ENCODE results near the gene CTTNBP2.

Gene CTTNBP2

GRCh38 chr7:117824592-117824991 lies 48.6 kb downstream of the CTTNBP2 start:
- DNase-seq: no peak

GRCh38 chr7:117819558-117819957 lies 53.7 kb downstream of the CTTNBP2 start:
- DNase-seq: no peak

DNA sequence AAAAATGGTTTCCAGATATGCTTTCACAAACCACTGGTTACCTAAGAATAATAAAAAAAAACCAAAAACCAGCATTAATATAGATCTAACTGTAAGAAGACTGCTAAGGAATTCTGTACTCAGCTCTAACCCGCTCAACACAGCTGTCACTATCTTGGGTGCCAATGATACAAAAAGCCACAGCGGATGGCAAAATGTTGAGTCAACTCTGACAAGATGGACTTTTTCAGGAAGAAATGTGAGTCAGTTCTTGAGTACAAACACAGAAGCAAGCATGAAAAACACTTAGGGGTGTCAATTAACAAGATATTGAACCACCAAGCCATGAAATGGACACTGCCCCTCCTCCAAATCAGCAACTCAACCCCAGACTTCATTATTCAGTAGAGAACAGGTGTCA lies 55.0 kb downstream of the CTTNBP2 start:
- no peak for DNase-seq

- DNase-seq: no peak
These were observed 56.5 kb downstream of the CTTNBP2 start for GRCh38 chr7:117816727-117817126.

GRCh38 chr7:117811696-117812095 lies 61.5 kb downstream of the CTTNBP2 start:
- DNase-seq: no peak

GRCh38 chr7:117810642-117811512 lies 62.4 kb downstream of the CTTNBP2 start:
- peak; percentile 33 for DNase-seq

- no peak for DNase-seq
These were observed 63.3 kb downstream of the CTTNBP2 start for GRCh38 chr7:117809958-117810357.

GRCh38 chr7:117808910-117809705 lies 64.1 kb downstream of the CTTNBP2 start:
- DNase-seq: no peak

DNA sequence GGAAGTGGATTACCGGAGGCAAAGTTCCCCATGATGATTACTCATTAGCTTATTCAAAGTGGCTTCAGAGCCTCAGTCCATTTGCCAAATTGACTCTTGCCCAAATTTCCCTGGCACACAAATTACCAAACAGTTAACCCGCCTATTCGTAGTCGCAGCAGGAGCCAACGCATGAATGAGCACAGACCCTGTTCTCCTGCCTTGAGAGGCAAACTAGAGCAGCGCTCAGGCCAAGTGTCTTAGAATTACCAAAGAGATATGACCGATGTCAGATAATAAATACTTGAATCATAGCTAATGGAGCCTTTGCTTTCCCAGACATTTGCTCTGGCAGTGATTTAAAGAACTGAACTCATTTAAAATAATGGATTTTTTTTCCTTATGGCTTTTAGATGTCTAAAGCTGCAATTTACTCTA lies 64.9 kb downstream of the CTTNBP2 start:
- no peak for DNase-seq

DNA sequence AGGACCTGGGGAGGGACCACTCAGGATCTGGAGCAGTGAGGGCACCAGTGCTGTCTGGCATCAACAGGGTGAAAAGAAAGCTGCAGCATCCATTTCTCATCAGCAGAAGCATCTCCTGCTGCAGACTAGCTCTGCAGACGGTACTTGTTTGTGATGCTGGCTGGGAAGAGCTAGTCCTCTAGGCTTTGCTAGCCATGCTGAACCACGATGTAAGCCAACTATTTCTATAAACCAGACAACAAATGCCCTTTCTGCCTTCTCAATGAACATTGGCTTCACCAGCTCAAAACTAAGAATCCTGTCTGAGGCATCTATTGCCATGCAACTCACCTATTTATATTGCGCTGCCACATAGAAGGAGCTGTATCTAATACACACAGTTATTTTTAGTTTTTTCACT lies 65.6 kb downstream of the CTTNBP2 start:
- DNase-seq: no peak

- no peak for DNase-seq
These were observed 67.2 kb downstream of the CTTNBP2 start for GRCh38 chr7:117806011-117806410.

DNA sequence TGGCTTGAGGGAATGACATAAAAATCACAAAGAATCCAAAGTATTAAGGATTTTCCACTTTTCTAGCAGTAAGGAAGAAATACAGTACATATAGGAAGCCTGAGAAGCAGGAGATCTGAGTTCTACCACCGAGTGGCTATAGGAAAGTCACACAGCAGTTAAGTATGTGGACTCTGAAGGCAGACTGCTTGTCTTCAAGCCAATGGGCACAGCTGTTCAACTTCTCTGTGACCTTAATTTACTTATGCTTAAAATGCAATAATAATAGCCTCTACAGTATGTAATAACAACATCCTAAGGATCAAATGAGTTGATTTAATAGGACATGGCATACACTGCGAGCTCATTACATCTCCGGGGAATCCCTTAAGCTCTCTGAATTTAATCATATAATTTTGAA lies 68.0 kb downstream of the CTTNBP2 start:
- no peak for DNase-seq

DNA sequence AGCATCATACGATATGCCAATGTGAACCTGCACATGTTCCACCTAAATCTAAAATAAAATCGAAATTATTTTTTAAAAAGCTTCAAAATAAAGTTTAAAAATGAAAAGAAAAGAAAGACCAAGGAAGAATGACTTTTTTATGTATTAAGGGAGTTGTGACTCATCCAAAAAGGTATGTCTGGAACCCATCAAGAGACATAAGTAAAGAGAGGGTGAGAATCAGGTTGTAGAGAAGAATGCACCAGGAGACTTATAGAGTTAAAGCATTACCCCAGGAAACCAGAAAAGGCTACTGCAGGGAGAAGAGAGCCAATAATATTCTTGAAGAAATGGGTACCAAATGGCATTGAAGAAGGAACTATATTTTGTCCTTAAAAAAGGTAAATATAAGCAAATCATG lies 69.8 kb downstream of the CTTNBP2 start:
- DNase-seq: no peak

GRCh38 chr7:117802660-117803059 lies 70.6 kb downstream of the CTTNBP2 start:
- DNase-seq: no peak

DNA sequence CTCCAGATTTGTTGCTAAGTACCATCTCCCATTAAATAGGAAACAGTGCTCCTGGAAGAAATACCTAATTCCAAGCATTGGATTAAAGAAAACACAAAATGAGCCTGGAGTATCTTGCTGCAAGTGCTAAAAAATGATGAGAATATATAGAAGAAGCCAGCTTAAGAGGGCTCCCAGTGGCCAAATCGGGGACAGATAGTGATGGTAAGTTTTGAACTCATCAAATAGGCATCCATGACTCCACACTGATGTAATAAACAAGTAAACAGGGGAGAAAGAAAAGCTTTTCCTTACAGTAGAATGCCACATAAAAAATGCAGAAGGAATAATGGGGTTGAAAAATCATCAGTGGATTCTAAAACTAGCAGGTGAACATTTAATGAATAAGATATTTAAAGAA lies 72.4 kb downstream of the CTTNBP2 start:
- DNase-seq: no peak

GRCh38 chr7:117800406-117800805 lies 72.8 kb downstream of the CTTNBP2 start:
- DNase-seq: no peak

DNA sequence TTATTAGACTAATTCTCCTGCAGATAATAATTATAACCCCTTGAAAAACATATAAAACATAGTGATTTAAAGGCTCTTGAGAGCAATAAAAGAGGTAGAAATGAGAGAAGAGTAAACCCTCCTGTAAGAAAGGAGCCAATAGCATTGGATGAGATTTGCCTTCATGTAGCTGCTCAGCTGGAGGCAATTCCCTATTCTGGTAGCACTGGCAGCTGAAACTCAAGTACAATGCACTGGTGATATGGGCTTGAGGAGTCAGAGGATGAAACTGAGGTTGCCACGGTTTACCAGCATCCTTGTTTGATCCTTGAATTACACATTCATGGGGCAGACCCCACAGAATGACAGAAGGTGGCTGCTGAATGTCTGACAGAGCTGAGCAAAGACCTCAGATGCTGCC lies 76.4 kb downstream of the CTTNBP2 start:
- DNase-seq: no peak

- DNase-seq: no peak
These were observed 79.3 kb downstream of the CTTNBP2 start for GRCh38 chr7:117793976-117794375.

GRCh38 chr7:117793521-117793920 lies 79.7 kb downstream of the CTTNBP2 start:
- DNase-seq: no peak

DNA sequence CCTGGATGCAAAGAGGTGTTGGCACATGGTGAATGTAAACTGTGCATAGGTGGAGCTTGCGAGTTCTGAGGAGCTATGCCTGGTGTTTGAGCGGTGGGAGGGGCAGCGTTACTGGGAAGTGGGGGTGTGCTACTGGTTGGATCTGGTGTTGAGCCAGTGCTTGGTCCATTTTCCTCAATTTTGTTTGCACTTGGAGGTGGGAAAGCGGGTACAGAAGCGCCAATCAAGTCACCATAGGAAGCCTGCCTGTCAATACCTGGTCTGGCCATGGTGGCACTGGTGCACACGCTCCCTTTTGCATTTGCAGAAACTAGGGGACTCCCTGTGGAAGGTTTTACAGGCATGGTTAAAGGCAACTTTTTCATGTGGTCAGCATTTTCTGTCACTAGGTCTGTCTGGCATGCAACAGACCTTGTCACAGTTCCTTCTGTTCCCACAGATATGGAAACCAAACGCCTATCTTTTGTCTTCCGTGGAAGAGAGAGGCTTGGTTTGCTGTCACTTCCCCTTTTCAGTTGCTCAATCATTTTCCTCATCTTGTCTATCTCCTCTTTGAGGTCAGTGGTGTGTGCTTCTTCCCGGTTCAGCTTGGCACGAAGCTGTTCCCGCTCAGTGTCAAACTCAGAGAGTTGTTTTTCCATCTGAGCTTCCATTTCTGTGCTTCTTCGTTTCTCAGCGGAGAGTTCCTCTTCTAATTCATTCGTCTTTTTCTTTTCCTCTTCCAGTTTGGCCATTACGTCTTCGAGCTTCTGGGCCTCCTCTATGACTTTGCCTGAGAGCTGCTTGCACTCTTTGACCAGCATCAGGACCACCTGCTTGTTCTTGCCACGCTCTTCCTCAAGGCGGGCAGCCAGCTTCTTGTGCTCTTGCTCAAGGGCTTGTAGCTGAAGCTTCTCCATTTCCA lies 81.1 kb downstream of the CTTNBP2 start:
- DNase-seq: no peak

GRCh38 chr7:117790731-117791130 lies 82.5 kb downstream of the CTTNBP2 start:
- DNase-seq: no peak

DNA sequence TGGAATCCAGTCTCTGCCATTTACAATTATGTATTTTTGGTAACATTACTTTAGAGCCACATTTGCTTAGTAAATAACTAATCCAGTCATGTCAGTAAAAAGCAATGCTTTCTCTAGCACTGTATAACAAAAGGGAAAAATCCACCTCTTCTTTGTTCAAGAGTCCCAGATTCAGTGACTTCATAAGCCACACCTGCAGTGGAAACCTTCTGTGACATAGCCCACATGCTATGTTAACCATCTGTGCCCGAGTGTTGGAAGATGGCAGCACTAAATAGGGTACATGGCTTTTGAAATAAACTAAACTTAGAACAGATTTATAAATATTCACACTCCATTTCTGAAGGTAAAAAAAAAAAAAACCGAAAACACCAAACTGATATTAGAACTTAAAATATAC lies 83.0 kb downstream of the CTTNBP2 start:
- DNase-seq: no peak

- DNase-seq: no peak
These were observed 87.8 kb downstream of the CTTNBP2 start for GRCh38 chr7:117785431-117785830.
